HG03432 (cell line): ENCODE results near the gene LAX1.
A peak's percentile ranks its signal among the peaks of the same experiment; 100 is the strongest.
"Not testable (repeated sequence)": the region's sequence is repeated elsewhere in the genome, so short reads cannot be mapped to it uniquely, and the experiment has no call there.

Experiments
- ATAC-seq: cut with Tn5 transposase; IDR thresholded peaks from one replicate; pipeline ENCODE4 v1.9.1; 2021; ENCODE audit warnings: mild to moderate bottlenecking, moderate library complexity; ENCODE audit not compliant: unreplicated experiment

The LAX1 gene

GRCh38 chr1:203765029-203765837 is at the start of gene LAX1:
TSS of gene LAX1 (plus strand) at chr1:203765183. CDS start at chr1:203765566, 383 bp downstream.
- ATAC-seq, result peak; percentile 71

- no peak for ATAC-seq
These were observed 47.9 kb upstream of the LAX1 start for GRCh38 chr1:203717120-203717519.

- no peak for ATAC-seq
These were observed 44.7 kb upstream of the LAX1 start for GRCh38 chr1:203720242-203720641.

- ATAC-seq, result no peak
These were observed 42.1 kb upstream of the LAX1 start for GRCh38 chr1:203722909-203723308.

GRCh38 chr1:203726417-203726867 is 38.5 kb upstream of the LAX1 start:
- no peak for ATAC-seq

- ATAC-seq, result no peak
These were observed 31.7 kb upstream of the LAX1 start for GRCh38 chr1:203733009-203733863.

- ATAC-seq, result no peak
These were observed 22.5 kb upstream of the LAX1 start for GRCh38 chr1:203742436-203742835.

- no peak for ATAC-seq
These were observed 21.9 kb upstream of the LAX1 start for GRCh38 chr1:203743091-203743571.

- no peak for ATAC-seq
These were observed 20.7 kb upstream of the LAX1 start for GRCh38 chr1:203744075-203744972.

GRCh38 chr1:203746281-203746680 is 18.7 kb upstream of the LAX1 start:
- ATAC-seq, result no peak

- ATAC-seq, result no peak
These were observed 13.9 kb upstream of the LAX1 start for GRCh38 chr1:203751051-203751450.

- not testable (repeated sequence) for ATAC-seq
These were observed 13.2 kb upstream of the LAX1 start for GRCh38 chr1:203751618-203752361.

GRCh38 chr1:203754455-203754864 is 10.5 kb upstream of the LAX1 start:
- peak; percentile 70 for ATAC-seq

GRCh38 chr1:203756036-203756435 is 8.9 kb upstream of the LAX1 start:
- no peak for ATAC-seq

- ATAC-seq, result not testable (repeated sequence)
These were observed 6.2 kb upstream of the LAX1 start for GRCh38 chr1:203758749-203759148.

- ATAC-seq, result no peak
These were observed 4.5 kb upstream of the LAX1 start for GRCh38 chr1:203760506-203760905.

- not testable (repeated sequence) for ATAC-seq
These were observed 3.0 kb upstream of the LAX1 start for GRCh38 chr1:203761958-203762357.

GRCh38 chr1:203763505-203763904 is 1.5 kb upstream of the LAX1 start:
- no peak for ATAC-seq

- ATAC-seq, result no peak
These were observed 616 bp upstream of the LAX1 start for GRCh38 chr1:203764105-203765028.
